PFSK-1 (cell line): ENCODE measurements around the gene KIAA0408. TPM values are rescaled to one million over a fixed set of nuclear protein-coding genes. Genes with fewer than 3 reads are reported as not detected.

Experiments
- FOXP2 ChIP-seq: optimal IDR thresholded peaks from 2 replicates; pipeline ENCODE3; 2011; ENCODE audit warnings: borderline replicate concordance, control low read depth, inconsistent platforms; ENCODE audit not compliant: insufficient read depth; ENCODE audit errors: extremely low read length, extremely low read depth
- POLR2AphosphoS5 ChIP-seq: IDR thresholded peaks from 2 replicates; pipeline ENCODE4 v1.6.1; 2012; ENCODE audit warnings: low read depth, mild to moderate bottlenecking, control low read depth, low read length, moderate library complexity
- REST ChIP-seq, 2 experiments: IDR thresholded peaks; 2 replicates each; pipeline versions ENCODE4 v1.6.1 to v1.8.0; 2011 to 2012; ENCODE audit warnings: low read depth in 2 of 2, low read length in 2 of 2, control low read depth in 1 of 2, inconsistent platforms in 1 of 2, mild to moderate bottlenecking in 1 of 2, moderate library complexity in 1 of 2; ENCODE audit not compliant: insufficient read depth in 1 of 2
- SIN3A ChIP-seq: IDR thresholded peaks from 2 replicates; pipeline ENCODE4 v1.6.1; 2012; ENCODE audit warnings: mild to moderate bottlenecking, low read length, moderate library complexity, borderline replicate concordance; ENCODE audit not compliant: insufficient read depth
- TAF1 ChIP-seq: IDR thresholded peaks from 2 replicates; pipeline ENCODE4 v1.6.1; 2012; ENCODE audit warnings: low read length, control low read depth, borderline replicate concordance; ENCODE audit not compliant: insufficient read depth
- polyA plus RNA-seq: library from polyadenylated mRNA; unstranded; fragments of >200 nt; gene quantifications from one replicate; pipeline ENCODE4 v1.2.1, GENCODE V29; 2012; ENCODE audit warnings: low read depth, missing spikeins; ENCODE audit not compliant: insufficient read length

KIAA0408 gene
- not detected for polyA plus RNA-seq

- TF ChIP-seq REST (IDR thresholded peaks at IDR 0.05; ENCODE audit: insufficient read depth in 1 of 2, low read depth in 2 of 2, low read length in 2 of 2) (no peak), FOXP2 (no peak), SIN3A (no peak), TAF1 (no peak), POLR2AphosphoS5 (no peak)
Measured at GRCh38 chr6:127459231-127459641, at the start of gene KIAA0408. KIAA0408 (minus strand) TSS chr6:127459389; CDS start chr6:127453981, 5,408 bp downstream.

GRCh38 chr6:127506894-127507293 lies 47.7 kb upstream of the KIAA0408 start:
- TF ChIP-seq TAF1, result no peak
- TF ChIP-seq SIN3A, result no peak
- no peak for TF ChIP-seq POLR2AphosphoS5
- no peak for TF ChIP-seq FOXP2
- TF ChIP-seq REST (IDR thresholded peaks at IDR 0.05; ENCODE audit: insufficient read depth in 1 of 2, low read depth in 2 of 2, low read length in 2 of 2), result no peak

- TF ChIP-seq POLR2AphosphoS5, result no peak
Measured at GRCh38 chr6:127503022-127503421, 43.8 kb upstream of the KIAA0408 start.

- no peak for TF ChIP-seq POLR2AphosphoS5
- TF ChIP-seq SIN3A, result no peak
- no peak for TF ChIP-seq FOXP2
- TF ChIP-seq TAF1, result no peak
- TF ChIP-seq REST (IDR thresholded peaks at IDR 0.05; ENCODE audit: insufficient read depth in 1 of 2, low read depth in 2 of 2, low read length in 2 of 2), result no peak
Measured at GRCh38 chr6:127497410-127497809, 38.2 kb upstream of the KIAA0408 start.

GRCh38 chr6:127496471-127496870 lies 37.3 kb upstream of the KIAA0408 start:
- TF ChIP-seq REST (IDR thresholded peaks at IDR 0.05; ENCODE audit: insufficient read depth in 1 of 2, low read depth in 2 of 2, low read length in 2 of 2) (no peak), POLR2AphosphoS5 (no peak)
